H7 (cell line): ENCODE measurements around the gene SGCA. TPM values are rescaled to one million over a fixed set of nuclear protein-coding genes. Genes with fewer than 3 reads are reported as not detected.

ENCODE experiments used
- DNase-seq: peaks from one replicate; pipeline ENCODE4 v3.0.0; 2012
- H3K27me3 ChIP-seq: 2 replicates; pipeline ENCODE4 v1.6.0; 2011; ENCODE audit warnings: mild to moderate bottlenecking, low read length; ENCODE audit not compliant: control insufficient read depth, insufficient read depth
- H3K36me3 ChIP-seq: replicated peaks from 2 replicates; pipeline ENCODE4 v1.5.1; 2011; ENCODE audit warnings: low read length; ENCODE audit not compliant: control insufficient read depth, insufficient read depth
- H3K4me3 ChIP-seq: 2 replicates; pipeline ENCODE4 v1.5.1; 2011; ENCODE audit warnings: low read depth, mild to moderate bottlenecking, control low read depth, low read length, moderate library complexity; ENCODE audit not compliant: insufficient read depth
- total RNA-seq: library from RNA; depleted of rRNA; stranded (reverse); fragments of >200 nt; shearing (Covaris generic); gene quantifications from 2 replicates; pipeline ENCODE4 v1.2.3, GENCODE V29; 2014; rRNA removed

The SGCA gene
- total RNA-seq = 0.52 and 1.1 TPM in 2 replicates

GRCh38 chr17:50165867-50166517 is at the start of gene SGCA:
TSS of gene SGCA (plus strand) at chr17:50166005. CDS start at chr17:50166041, 36 bp downstream.
- no peak within 1 kb of the TSS for H3K4me3 ChIP-seq

GRCh38 chr17:50117202-50118051 is 48.4 kb upstream of the SGCA start:
- peaks cover 20% of the 10 kb centered on the region for H3K27me3 ChIP-seq
- peak; percentile 93 for DNase-seq
- peak overlapping the region; percentile 45 for H3K4me3 ChIP-seq
- H3K36me3 ChIP-seq = no peaks in the 10 kb centered on the region

More at GRCh38 chr17:50165867-50166517, at the start of gene SGCA:
- no peaks in the 10 kb centered on the region for H3K27me3 ChIP-seq
- no peak for DNase-seq
- H3K36me3 ChIP-seq = no peaks in the 10 kb centered on the region

DNA sequence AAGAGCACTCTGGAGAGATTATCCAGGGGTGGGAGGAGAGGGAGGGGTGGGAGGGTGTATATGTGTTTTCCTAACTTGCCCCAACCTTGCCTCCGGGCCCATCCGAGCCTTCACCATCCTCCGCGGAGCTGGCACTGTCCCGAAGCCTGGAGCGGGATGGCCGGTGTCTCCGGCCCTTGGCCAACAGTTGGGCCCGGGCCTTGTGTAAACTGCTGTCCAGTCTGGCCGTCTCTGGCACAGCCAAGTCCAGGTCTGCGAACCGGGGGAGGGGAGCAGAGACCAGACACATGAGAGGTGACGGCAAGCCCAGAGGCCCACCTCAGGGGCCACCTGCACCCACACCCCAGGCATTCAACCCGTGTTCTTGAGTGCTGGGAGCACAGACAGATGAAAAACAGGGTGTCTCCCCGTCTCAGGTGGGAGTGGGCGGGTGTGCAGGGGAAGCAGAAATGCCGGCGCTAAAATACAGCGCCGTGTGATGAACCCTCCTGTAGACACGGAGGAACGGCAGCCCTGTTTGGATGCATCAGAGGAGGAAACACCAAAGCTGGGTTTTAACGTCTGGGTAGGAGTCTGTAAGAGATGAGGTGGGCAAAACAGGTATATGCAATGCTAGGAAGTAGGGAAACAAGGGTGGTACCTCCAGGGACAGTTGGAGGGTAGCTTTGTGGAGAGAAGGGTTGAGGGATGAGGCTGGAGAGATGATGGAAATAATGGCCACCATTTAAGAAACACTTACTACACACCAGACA is 47.6 kb upstream of the SGCA start:
- DNase-seq = no peak
- H3K4me3 ChIP-seq = no peak overlapping the region

GRCh38 chr17:50118828-50119218 is 47.0 kb upstream of the SGCA start:
- Histone ChIP-seq H3K36me3 (no peaks in the 10 kb centered on the region), H3K27me3 (peaks cover 20% of the 10 kb centered on the region), H3K4me3 (no peak overlapping the region)
- no peak for DNase-seq

More for the DNA sequence above, 47.6 kb upstream of the SGCA start:
- H3K36me3 ChIP-seq = no peaks in the 10 kb centered on the region
- peaks cover 20% of the 10 kb centered on the region for H3K27me3 ChIP-seq

DNA sequence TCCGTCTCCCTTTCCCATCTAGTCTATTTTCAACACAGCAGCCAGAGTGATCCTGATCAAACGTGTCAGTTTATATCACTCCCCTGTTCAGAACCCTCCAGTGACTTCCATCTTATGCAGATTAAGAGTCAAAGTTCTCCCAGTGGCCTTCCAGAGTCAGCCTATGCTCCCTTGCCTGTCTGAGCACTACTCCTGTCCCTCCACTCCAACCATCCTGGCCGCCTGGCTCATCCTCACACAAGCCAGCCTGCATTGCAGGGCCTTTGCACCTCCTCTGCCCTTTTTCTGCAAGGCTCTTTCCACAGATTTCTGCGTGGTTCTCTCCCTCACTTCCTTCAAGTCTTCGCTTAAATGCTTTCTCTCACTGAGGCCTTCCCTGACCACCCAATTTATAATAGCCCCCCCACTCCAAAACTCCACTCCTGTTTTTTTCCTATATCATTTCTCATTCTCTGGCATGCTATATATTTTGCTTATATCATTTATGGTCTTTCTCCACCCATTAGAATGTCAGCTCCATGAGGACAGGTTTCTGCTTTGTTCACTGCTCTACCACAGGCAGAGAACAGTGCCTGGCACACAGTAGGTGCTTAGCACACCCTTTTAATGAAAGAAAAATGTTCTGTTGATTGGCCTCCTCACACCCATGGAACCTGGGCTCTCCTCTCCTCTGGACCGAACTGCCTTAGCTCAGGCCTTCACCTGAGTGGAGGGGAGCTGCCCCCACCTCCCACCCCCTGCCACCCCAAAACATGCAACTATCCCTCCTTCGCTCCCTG is 45.1 kb upstream of the SGCA start:
- H3K4me3 ChIP-seq = no peak overlapping the region
- H3K36me3 ChIP-seq = no peaks in the 10 kb centered on the region
- H3K27me3 ChIP-seq = peaks cover 20% of the 10 kb centered on the region
- DNase-seq = no peak

- peaks cover 10% of the 10 kb centered on the region for H3K27me3 ChIP-seq
- no peak overlapping the region for H3K4me3 ChIP-seq
- no peaks in the 10 kb centered on the region for H3K36me3 ChIP-seq
- DNase-seq = no peak
Observed at GRCh38 chr17:50122945-50123344, 42.9 kb upstream of the SGCA start.

- H3K4me3 ChIP-seq = no peak overlapping the region
- peak; percentile 75 for DNase-seq
- H3K27me3 ChIP-seq = peaks cover 7% of the 10 kb centered on the region
- no peaks in the 10 kb centered on the region for H3K36me3 ChIP-seq
Observed at GRCh38 chr17:50123649-50124349, 42.0 kb upstream of the SGCA start.

DNA sequence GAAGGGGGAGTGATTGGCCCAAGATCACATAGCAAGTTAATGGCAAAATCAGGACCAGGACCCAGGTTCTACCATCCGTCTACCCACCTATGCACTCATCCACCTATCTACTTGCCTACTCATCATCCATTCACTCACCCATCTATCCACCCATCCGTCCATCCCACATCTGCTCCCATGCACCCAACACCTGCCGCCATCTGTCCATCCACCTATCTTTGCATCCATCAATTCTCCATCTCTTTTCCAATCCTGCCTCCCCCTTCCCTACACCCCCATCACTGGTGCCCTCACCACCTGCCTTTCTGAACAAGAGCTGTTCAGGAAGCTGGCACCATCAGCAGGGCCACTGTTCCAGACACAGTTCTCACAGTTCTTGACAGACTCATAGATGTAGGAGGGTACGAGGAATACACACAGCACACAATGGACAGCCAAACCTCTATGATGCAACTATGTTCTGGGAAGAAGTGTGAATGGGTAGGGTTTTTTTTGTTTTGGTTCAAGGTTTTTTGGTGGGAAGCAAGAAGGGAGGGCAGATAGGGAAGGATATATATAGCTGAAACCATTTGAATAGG is 40.3 kb upstream of the SGCA start:
- DNase-seq = no peak
- H3K4me3 ChIP-seq = no peak overlapping the region
- no peaks in the 10 kb centered on the region for H3K36me3 ChIP-seq
- peaks cover 2% of the 10 kb centered on the region; the same call in 1 of the 2 replicates for H3K27me3 ChIP-seq

DNA sequence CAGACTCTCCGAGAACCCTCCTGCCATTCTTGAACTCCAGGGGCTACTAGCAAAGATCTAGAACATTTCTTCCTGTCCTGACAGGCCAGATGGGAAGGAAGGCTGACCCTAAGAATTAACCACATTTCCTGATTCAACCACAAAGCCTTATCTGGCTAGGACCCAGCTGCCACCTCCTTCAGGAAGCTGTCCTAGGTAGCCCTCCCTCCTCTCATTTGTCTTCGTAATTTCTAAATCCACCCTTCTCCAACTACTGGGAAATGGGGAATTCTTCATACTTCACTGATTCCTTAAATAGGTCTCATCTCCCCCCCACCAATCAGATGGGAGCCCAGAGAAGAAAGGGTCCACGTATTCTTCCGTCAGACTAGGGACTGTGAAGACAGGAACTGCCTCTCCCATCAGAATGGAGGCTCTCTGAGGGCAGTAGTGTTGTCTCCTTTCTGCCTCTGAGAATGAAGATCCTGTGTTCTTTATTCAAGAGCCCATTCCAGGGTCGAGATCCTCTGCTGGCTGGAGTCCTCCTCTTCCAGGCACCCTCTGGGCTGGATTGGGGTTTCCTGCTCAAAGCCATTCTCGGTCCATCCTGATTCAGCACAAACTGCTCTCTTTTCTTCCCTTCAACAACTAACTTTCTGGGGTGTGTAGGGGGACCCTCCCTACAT is 38.0 kb upstream of the SGCA start:
- DNase-seq = peak; percentile 52
- Histone ChIP-seq H3K27me3 (peaks cover 2% of the 10 kb centered on the region; the same call in 1 of the 2 replicates), H3K36me3 (no peaks in the 10 kb centered on the region), H3K4me3 (no peak overlapping the region; the same call in 1 of the 2 replicates)

GRCh38 chr17:50128441-50129352 is 37.1 kb upstream of the SGCA start:
- Histone ChIP-seq H3K27me3 (peaks cover 2% of the 10 kb centered on the region; the same call in 1 of the 2 replicates), H3K36me3 (no peaks in the 10 kb centered on the region), H3K4me3 (peak overlapping the region; percentile 71)
- DNase-seq = peak; percentile 83

- peak; percentile 93 for DNase-seq
- Histone ChIP-seq H3K36me3 (no peaks in the 10 kb centered on the region), H3K4me3 (peak overlapping the region; percentile 71), H3K27me3 (peaks cover 2% of the 10 kb centered on the region; the same call in 1 of the 2 replicates)
Observed at GRCh38 chr17:50129353-50129727, 36.5 kb upstream of the SGCA start.
